Islet precursor cell (in vitro differentiated cells): ENCODE results near the gene PPP1R9A.
"Not testable (repeated sequence)": the region's sequence is repeated elsewhere in the genome, so short reads cannot be mapped to it uniquely, and the experiment has no call there.

ENCODE experiments used
- DNase-seq: peaks from one replicate; pipeline ENCODE4 v3.0.0-alpha.2; 2018

Gene PPP1R9A

GRCh38 chr7:94980418-94981142 is 73.2 kb downstream of the PPP1R9A start:
- no peak for DNase-seq

GRCh38 chr7:94995921-94996320 is 88.5 kb downstream of the PPP1R9A start:
- DNase-seq, result no peak

- no peak for DNase-seq
Observed at GRCh38 chr7:94996369-94996768, 89.0 kb downstream of the PPP1R9A start.

GRCh38 chr7:94997547-94997946 is 90.2 kb downstream of the PPP1R9A start:
- DNase-seq, result no peak

GRCh38 chr7:94998266-94999068 is 91.1 kb downstream of the PPP1R9A start:
- no peak for DNase-seq

GRCh38 chr7:94999069-94999351 is 91.6 kb downstream of the PPP1R9A start:
- no peak for DNase-seq

GRCh38 chr7:94999601-95000000 is 92.2 kb downstream of the PPP1R9A start:
- not testable (repeated sequence) for DNase-seq

GRCh38 chr7:95001258-95001657 is 93.9 kb downstream of the PPP1R9A start:
- DNase-seq, result no peak

- no peak for DNase-seq
Observed at GRCh38 chr7:95001815-95002561, 94.6 kb downstream of the PPP1R9A start.

GRCh38 chr7:95002775-95003174 is 95.4 kb downstream of the PPP1R9A start:
- DNase-seq, result no peak

GRCh38 chr7:95004618-95005247 is 97.3 kb downstream of the PPP1R9A start:
- peak; percentile 32 for DNase-seq

- no peak for DNase-seq
Observed at GRCh38 chr7:95006010-95006409, 98.6 kb downstream of the PPP1R9A start.

GRCh38 chr7:95008773-95009172 is 101.4 kb downstream of the PPP1R9A start:
- DNase-seq, result not testable (repeated sequence)

GRCh38 chr7:95011146-95011928 is 103.9 kb downstream of the PPP1R9A start:
- no peak for DNase-seq

- DNase-seq, result no peak
Observed at GRCh38 chr7:95011995-95012394, 104.6 kb downstream of the PPP1R9A start.

- DNase-seq, result no peak
Observed at GRCh38 chr7:95018021-95018420, 110.6 kb downstream of the PPP1R9A start.

- DNase-seq, result no peak
Observed at GRCh38 chr7:95026018-95026417, 118.6 kb downstream of the PPP1R9A start.

GRCh38 chr7:95026421-95027072 is 119.2 kb downstream of the PPP1R9A start:
- no peak for DNase-seq

GRCh38 chr7:95027234-95027872 is 120.0 kb downstream of the PPP1R9A start:
- no peak for DNase-seq

GRCh38 chr7:95028683-95029082 is 121.3 kb downstream of the PPP1R9A start:
- no peak for DNase-seq

GRCh38 chr7:95035295-95035694 is 127.9 kb downstream of the PPP1R9A start:
- no peak for DNase-seq
